ENCODE data around the gene ABCA13.

Gene ABCA13

DNA sequence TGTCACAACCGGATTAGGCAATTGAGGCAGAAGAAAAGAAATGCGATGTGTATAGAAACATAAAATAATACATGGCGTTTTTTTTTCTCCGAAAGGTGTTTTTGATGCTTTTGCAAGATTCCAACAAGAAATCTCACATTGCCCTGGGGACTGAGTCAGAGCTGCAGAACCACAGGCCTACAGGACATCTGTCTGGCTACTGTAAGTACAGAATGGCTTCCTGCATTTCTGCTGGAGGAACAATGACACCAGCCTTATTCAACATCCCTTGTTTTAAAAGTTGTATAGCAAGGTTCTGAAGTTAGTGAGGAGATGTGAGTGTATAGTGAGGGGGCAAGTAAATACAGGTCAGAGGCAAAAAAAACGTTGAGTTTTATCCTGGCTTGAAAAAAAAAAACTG, 256.4 kb downstream of the ABCA13 start:
- peak; percentile 61 for DNase-seq (ENCODE audit: low spot score)

DNA sequence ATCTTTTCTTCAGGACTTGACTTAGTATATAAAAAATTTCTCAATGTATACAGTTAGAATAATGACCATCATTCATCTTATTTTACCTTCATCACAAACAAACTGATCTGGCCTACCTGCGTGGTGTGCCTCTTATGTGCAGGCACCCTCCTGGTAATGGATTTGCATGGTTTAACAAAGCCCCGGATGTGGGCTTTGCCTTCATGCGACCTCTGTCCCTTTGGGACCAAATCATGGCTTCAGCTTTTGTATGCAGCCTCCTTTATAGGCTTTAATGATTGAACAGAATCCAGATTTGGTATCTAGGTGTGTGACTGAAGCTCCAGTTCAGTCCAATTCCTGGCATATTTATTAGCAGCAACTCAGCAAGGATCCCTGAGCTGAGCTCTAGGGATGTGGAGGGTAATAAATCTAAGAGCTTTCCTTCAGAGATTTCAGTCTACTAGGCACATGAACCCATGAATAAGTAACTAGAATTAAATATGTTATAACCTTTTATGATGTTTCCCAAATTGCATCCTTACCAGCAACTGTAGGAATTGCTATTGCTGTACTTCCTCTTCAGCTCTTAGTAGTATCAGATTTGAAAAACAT, 256.9 kb downstream of the ABCA13 start:
- peak; percentile 13 for DNase-seq (ENCODE audit: low spot score)

DNA sequence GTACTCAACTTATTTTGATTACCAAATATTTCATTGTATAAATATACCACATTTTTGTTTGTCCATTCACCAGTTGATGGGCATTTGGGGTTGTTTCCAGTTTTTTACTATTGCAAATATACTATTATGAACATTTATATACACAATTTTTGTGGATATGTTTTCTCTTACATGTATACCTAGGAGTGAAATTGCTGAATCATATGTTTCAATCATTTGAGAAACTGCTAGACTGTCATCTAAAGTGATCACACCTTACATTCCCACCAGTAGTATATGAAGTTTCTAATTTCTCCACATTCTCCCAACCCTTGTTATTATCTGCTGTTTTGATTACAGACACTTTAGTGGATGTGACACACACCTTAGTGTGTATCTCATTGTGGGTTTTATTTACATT, 257.9 kb downstream of the ABCA13 start:
- DNase-seq (ENCODE audit: low spot score), result no peak

GRCh38 chr7:48438206-48438605, 266.9 kb downstream of the ABCA13 start:
- DNase-seq (ENCODE audit: low spot score), result no peak

DNA sequence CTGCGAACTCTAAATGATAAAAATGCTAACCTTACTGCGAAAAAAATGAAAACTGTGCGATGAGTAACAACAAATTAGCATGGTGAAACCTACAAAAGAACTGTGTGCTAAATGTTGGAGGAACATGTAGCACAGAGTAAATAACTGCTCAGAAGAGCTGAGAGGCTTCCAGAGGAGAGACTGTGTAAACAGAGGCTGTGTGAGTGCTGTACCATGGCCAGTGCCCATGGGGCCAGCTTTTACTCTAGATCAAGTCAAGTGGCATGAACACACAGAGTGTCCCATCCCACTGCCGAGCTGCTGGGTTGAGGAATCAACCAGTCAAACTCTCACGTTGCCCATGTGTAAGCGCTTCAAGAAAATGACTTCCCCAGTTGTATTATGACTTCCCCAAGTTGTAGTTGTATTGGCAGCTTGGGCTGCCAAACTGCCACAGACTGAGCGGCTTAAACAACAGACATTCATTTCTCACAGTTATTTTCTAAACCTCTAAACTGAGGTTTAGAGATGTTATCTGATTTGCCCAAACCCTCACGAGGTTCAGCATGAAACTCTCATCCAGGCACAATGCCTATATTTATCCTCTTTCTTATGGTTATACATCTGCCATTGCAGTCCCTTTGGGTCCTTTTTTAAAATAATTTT, 270.7 kb downstream of the ABCA13 start:
- no peak for DNase-seq (ENCODE audit: low spot score)

DNA sequence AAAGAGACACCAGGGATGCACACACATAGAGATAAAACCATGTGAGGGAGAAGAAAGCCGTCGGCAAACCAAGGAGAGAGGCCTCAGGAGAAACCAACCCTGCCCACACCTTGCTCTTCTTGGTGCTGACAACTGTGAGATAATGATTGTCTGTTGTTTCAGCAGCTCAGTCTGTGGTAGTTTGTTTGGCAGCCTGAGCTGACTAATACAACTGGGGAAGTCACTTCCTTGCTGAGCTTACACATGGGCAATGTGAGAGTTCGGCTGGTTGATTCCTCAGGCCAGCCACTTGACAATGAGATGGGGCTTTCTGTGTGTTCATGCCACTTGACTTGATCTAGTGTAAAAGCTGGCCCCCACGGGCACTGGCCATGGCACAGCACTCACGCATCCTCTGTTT, 271.8 kb downstream of the ABCA13 start:
- no peak for DNase-seq (ENCODE audit: low spot score)

GRCh38 chr7:48446721-48447120, 275.5 kb downstream of the ABCA13 start:
- no peak for DNase-seq (ENCODE audit: low spot score)

DNA sequence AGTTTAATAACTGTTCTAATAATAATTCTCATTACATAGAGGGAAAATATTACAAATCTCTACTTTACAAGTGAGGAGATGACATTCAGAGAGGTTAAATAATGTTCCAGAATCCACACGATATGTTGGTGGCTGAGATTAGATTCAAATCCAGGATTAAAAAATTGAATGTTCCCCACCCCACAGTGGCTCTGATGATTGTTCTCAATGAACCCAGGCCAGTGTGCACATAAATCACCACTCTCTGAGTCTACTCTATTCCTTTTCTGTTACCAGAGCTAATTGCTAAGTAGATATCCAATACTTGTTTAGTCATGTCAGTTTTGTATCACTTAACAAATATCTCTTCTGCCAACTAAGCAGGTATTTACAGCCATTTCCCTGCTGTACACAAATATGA, 281.0 kb downstream of the ABCA13 start:
- DNase-seq (ENCODE audit: low spot score), result no peak

- DNase-seq (ENCODE audit: low spot score), result no peak
Measured at GRCh38 chr7:48454750-48455192, 283.5 kb downstream of the ABCA13 start.

DNA sequence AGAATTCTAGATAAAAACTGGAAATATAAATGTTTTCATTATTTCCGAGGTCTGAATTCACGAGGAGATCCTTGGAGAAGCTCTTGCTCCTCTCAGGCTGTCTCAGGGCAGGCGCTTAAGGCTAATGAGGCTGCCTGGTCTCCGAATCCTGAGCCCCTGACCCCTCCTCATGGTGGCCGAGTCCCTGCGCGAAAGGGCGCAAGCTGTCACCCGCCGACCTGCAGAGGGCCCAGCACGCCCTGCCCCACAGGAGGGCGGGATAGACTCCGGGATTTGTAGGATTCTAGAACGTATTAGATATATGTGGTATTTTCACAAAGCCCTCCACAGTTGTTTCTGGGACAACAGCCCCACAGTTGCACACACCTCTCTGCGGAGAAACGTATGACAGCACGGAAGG, 284.1 kb downstream of the ABCA13 start:
- no peak for DNase-seq (ENCODE audit: low spot score)

DNA sequence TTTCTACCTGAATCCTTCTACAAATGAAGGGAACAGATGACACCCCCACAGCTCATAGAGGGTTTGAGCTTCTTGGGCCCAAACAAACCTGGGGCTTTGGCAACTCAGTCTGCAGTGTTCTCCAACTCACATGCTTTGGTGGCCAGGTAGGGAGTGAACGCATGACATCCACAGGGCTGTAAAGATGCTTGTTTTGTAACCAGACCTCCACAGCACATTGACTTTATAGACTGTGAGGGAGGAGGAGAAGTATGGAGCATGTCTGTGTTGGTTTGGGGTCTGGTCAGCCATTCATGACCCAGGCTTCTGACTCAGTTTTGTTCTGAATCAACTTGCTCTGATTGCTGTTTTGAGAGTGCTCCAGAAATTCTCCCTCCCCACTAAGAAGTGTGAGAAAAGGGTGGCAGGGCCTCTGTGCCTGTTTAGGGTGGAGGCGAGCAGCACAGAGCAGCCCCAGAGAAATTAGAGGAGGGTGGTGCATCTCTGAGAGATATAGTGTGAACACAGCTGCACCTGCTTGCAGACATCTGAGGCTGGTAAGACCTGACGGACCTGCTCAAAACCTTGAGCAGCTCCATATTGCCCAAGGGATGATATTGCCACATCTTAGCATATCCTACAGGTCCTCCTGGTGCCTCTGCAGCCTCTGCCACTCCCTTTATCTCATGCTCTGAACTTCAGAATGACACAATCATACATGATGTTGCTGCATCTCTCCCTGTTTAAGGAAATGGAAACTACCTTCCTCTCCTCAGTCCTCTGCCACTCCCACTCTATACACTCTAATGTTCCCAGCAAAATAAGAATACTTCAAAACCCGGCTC, 287.7 kb downstream of the ABCA13 start:
- DNase-seq (ENCODE audit: low spot score), result no peak

DNA sequence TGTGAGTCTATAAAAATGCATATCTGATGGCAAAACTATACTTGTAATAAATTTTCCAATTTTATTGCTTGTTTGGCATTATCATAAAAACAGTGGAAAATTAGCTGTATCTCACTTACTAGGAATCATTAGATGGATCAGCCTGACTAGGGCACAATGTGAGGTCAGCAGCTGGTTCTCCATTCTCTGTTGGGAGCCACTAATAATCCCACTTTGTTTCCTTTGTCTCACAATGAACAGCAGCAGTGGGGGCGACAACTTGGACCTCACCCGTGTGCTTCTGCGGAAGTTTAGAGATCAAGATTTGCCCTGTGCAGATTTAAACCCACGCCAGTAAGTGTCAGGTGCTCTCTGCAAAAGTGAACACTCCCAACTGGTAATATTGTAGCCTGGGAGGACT, 295.5 kb downstream of the ABCA13 start:
- DNase-seq (ENCODE audit: low spot score), result no peak

GRCh38 chr7:48471196-48471595, 299.9 kb downstream of the ABCA13 start:
- DNase-seq (ENCODE audit: low spot score), result no peak

- DNase-seq (ENCODE audit: low spot score), result no peak
Measured at GRCh38 chr7:48472640-48473039, 301.4 kb downstream of the ABCA13 start.

- no peak for DNase-seq (ENCODE audit: low spot score)
Measured at GRCh38 chr7:48473205-48473865, 302.1 kb downstream of the ABCA13 start.

DNA sequence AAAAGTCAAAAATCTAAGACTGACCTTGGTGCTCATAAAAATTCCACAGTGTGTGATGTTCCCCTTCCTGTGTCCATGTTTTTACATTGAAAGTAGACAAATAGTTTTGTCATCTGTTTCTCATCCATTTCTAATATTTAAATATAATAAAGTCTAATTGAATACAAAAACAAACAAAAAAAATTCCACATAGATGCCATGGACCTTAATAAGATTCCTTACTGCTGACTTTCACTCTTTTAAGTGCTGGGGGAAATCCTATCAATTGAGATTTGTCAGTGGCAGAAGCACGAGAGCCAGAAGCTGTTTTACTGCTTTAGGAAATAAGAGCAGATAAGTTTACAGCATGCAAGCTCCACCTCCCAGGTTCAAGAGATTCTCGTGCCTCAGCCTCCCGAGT, 310.0 kb downstream of the ABCA13 start:
- DNase-seq (ENCODE audit: low spot score), result no peak

GRCh38 chr7:48497521-48497920, 326.3 kb downstream of the ABCA13 start:
- DNase-seq (ENCODE audit: low spot score), result peak; percentile 3

GRCh38 chr7:48502021-48502420, 330.8 kb downstream of the ABCA13 start:
- no peak for DNase-seq (ENCODE audit: low spot score)

- no peak for DNase-seq (ENCODE audit: low spot score)
Measured at GRCh38 chr7:48505051-48505450, 333.8 kb downstream of the ABCA13 start.

- no peak for DNase-seq (ENCODE audit: low spot score)
Measured at GRCh38 chr7:48505466-48505865, 334.2 kb downstream of the ABCA13 start.

DNA sequence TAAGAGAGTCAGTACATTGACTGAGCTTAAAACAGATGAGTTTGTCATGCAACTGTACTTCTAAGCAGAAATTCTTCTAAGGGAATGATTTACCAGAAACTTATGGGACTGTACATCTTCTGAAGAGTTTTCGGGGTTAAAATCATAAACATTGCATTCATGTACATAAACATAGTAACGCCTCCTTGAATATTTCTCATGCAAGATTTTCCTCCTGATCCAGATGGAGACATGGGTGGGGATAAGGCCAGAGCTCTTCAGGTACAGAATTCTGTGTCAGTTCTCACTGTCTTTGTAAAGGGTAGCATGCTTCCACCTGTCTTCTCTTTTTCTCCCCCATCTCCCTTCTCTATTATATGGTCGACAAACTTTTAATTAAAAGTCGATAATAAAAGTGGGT, 335.3 kb downstream of the ABCA13 start:
- no peak for DNase-seq (ENCODE audit: low spot score)

- DNase-seq (ENCODE audit: low spot score), result no peak
Measured at GRCh38 chr7:48511080-48511479, 339.8 kb downstream of the ABCA13 start.

GRCh38 chr7:48512892-48513291, 341.6 kb downstream of the ABCA13 start:
- no peak for DNase-seq (ENCODE audit: low spot score)

Data from kidney tubule cell (primary cell).